ENCODE data around the gene SHISAL2A.

The SHISAL2A gene

DNA sequence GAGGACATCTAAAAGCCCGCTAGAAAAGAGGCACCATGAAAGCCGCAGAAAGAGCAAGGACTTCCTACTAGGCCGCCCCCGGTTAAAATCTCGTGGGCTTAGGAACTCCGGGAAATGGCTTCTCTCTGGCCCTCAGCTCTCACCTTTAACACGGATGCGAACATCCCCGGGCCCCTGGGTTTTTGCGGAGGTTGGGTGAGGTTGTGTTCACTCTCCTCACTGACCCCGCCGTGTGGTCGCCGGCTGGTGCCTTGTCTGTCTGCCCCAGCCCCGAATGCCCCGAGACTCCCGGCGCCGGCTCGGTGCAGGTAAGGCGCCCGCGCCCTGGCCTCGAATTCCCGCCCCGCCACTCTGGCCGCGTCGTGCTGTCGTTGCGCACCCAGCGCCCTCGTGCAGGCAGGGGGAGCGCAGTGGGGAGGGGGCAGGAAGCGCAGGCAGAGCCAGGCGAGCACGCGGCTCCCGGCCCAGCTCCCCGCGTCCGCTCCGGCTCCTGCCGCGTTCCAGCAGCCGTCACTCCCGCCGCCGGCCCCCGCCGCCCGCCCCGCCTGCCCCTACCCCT, at the start of gene SHISAL2A:
SHISAL2A (plus strand) TSS at position 437 of the 559 bp plus-strand sequence. CDS start 326 bp downstream, outside the sequence.
- peak; percentile 64 to 68 for DNase-seq

DNA sequence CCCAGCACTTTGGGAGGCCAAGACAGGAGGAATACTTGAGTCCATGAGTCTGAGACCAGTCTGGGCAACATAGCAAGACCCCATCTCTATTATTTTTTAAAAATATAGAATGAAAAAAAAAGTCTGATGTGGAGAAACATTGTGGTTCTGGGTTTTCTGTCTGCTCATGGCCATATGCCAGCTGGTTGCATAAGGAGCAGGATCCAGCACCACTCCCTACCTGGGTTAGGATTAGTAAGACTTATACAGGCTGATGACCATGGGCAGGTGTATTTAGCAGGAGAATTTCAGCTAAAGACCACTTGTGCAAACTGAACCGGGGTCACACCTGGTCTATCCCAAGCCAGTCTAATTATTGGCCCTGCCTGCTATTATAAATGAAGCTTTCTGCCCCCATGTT, 47.5 kb upstream of the SHISAL2A start:
- DNase-seq: no peak

DNA sequence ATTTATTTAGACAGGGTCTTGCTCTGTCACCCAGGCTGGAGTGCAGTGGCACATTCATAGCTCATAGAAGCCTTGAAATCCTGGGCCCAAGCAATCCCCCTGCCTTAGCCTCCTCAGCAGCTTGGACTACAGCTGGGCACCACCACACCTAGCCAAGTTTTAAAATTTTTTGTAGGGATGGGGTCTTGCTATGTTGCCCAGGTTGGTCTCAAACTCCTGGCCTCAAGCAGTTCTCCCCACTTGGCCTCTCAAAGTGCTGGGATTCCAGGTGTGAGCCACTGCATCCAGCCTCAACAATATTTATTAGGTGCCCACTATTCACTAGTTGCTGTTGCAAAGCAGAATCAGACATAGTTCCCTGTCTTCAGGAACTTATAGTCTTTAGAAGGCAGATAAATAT, 44.9 kb upstream of the SHISAL2A start:
- DNase-seq: no peak

DNA sequence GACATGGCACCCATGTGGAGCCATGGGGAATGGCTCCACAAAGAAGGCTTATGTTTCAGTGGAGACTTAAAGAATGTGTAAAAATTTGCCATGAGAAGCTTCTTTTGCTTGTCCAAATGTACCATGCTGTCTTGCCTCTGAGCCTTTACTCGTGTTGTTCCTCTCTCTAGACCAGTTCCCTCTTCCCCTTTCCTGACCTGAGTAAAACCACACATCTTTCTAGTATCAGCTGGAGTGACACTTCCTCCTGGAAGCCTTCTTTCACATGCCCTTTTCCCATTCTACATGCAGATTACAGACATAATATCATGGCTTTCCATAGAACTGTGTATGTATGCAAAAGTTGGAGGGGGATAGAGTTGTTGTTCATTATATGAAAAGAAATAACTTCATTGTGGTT, 44.4 kb upstream of the SHISAL2A start:
- DNase-seq: no peak

DNA sequence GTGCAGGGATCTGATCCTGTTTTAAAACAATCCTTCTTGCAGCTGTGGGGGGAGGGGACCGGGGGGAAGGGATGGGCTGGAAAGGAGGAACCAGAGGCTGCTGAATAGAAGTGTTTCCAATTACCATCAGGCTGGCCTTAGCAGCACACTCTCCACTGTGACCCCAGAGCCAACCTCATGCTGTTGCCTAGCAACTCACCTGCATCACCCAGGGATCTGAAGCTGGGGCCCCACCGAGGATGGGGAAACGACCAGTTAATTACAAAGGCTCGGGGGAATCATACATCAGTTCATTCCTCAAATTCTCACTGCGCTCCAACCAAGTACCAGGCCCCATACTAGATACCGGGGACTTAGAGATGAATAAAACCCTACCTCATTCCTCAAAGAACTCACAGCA, 42.7 kb upstream of the SHISAL2A start:
- DNase-seq: no peak

DNA sequence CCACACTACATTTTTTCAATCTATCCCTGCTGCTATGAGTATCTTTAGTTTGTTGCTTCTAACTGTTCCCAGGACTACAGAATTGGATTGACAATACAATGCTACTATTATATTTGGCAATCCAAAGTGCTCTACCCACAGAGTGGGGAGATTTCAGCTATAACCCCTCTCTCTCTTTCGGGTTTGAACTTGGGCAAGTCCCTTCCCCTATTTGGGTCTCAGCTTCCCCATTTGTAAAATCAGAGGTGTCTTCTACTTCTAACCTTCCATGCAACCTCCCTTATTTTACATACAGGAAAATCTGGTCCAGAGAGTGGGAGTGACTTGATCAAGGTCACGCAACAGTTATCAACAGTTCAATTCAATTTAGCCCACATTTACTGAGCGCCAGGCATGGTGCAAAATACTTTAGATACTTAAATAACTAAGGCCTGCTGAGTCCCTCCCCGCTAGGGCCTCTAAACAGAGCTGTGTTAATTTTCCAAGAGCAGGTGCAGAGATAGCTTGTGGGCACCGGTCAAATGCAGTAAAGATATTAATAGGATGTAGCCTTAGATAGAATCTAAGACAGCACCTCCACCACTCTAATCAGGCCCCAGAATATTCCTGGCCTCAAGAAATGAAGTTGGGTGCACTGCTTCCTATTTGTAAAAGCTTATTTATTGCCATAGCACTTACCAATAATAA, 40.2 kb upstream of the SHISAL2A start:
- no peak for DNase-seq

DNA sequence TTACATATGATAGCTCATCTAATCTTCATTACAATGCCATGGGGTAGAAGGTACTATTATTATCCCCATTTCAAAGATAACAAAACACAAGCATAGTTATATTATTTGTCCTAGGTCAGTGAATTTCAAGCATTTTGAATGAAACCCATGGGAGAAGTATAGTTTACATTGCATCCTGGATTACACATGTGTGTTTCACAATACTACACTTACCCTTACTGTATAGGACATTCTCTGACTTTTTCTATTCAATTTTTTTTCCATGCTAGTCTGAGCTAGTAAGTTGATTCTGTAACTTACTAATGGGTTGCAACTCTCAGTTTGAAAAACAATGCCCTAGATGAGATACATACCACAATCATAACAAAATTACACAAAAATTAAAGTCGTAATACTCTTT, 39.5 kb upstream of the SHISAL2A start:
- DNase-seq: no peak

DNA sequence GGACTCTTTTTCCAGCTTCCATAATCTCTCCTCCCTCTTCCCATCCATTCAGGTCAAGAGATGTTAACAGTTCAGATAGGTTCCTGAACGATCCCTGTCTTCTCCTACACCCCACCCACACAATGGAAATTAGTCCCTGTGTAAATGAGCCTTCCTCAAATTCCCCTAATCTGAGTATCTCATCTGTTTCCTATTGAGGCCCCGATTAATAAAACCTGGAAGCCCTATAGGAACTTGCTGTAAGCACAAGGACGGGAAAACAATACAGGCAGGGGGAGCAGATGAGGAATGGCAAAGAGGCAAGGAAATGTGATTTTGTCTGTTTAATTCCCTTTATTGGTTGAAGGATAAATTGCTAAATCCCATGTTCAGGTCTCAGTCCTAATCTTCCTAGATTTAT, 37.9 kb upstream of the SHISAL2A start:
- no peak for DNase-seq

DNA sequence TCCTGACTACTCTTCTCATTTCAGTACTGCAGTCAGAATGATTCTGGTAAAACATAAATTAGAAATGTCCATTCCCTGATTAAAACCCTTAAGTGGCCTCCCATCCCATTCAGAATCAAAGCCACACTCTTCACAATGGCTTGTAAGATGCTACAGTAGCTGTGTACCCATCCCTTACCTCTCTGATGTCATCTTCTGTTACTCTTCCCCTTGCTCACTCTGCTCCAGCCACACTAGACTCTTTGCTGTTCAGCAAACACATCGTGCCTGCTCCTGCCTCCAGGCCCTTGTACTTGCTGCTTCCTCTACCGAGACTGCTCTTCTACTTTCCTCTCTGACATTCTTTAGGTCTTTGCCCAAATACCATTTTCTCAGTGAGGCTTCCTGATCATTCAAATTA, 35.1 kb upstream of the SHISAL2A start:
- no peak for DNase-seq

DNA sequence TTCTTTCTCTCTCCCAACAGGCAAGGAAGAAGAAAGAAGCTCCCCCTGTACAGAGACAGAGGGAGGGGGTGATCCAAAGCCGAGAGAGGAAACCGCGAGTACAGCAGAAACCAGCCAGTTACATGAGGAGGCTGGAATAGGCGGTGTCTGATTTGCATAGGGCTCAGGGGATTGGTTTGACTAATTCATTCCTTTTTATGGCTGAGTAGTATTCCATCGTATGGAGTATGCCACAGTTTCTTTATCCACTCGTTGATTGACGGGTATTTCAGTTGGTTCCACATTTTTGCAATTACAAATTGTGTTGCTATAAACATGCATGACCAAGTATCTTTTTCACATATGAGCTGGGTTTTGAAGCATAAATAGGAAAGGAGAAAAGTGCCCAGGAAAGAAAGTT, 34.2 kb upstream of the SHISAL2A start:
- no peak for DNase-seq

DNA sequence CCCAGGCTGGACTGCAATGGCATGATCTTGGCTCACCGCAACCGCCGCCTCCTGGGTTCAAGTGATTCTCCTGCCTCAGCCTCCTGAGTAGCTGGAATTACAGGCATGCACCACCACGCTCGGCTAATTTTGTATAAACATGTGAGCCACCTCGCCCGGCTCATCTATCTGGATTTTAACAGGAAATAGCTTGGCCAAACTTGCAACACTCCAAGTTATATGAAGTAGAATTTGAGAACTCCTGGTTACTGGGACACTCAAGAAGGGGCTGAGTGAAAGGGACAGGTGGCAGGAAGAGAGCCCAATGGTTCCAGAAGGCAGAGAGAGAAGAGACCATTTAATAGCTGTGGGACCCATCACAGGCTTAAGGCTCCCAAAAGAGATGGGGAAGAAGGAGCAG, 33.7 kb upstream of the SHISAL2A start:
- no peak for DNase-seq

DNA sequence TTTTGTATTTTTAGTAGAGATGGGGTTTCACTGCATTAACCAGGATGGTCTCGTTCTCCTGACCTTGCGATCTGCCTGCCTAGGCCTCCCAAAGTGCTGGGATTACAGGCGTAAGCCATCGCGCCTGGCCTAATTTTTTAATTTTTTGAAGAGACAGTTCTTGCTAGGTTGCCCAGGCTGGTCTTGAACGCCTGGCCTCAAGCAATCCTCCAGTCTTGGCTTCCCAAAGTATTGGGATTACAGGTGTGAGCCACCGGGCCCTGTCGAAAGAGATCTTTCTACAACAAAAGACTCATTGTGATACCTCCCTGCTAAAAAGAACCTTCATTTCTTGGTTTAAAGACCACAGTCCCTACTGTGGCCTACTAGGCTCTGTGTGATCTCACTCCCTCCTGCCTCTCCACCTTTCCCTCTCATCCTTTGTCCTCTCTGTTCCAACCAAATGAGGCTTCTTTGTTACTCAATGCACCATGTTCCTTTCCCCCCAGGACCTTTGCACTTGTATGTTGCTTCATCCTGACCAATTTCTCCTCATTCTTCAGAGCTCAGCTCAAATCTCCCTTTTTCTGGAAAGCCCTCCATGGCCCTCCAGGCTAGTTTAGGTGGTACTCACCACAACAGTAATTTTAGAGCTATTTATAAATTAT, 32.3 kb upstream of the SHISAL2A start:
- DNase-seq: no peak

DNA sequence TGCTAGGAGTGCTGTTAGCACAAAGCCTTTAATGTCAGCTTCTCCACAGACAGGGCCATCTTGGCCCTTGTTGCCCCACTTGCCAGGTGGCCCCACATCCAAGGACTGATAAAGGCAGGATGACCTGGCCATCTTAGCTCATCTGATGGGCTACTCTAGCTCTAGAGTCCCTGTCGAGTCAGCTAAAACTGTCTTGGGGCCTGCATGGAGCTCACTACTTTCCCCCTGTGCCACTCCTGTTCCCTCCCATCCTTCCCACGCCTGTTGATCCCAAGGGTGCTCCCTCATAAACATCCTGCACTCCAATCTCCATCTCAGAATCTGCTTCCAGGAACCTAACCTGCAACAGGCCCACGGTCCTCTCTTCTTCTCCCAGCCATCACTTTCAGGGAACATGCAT, 31.4 kb upstream of the SHISAL2A start:
- DNase-seq: no peak

DNA sequence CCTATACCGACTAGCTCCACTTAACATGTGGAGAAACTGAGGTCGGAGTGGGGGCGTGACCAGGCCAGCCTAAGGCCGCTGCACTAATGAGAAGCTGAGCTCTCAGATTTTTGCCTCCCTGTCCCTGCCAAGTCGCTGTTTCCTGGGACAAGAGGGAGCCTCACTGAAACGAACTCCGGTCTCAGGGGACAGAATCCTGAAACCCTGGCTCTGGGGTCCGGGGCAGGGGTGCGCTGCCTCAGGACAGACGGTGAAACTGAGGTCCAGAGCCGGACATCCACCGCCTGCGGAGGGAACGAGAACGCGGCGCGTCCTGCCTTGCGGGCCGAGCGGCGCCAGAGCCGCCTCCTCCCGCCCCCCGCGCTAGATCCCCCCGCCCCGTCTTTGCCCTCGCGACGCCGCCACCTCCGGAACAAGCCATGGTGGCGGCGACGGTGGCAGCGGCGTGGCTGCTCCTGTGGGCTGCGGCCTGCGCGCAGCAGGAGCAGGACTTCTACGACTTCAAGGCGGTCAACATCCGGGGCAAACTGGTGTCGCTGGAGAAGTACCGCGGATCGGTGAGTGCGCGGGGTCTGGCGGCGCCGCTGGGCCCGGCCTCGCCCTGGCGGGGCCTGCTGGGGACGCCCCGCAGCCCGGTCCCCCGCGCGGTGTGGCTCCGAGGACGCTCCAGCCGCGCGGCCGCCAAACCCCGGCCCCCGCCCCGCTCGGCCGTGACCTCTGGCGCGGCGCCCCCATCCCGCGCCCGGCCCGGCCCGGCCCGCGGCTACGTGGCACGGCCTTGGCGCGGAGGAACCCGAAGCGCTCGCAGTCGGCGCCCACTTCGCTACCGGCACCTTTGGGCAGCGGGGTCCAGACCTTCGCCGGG, 30.7 kb upstream of the SHISAL2A start, which contains the start of gene GPX7:
GPX7 (plus strand) TSS at position 381 of the 865 bp plus-strand sequence; CDS start at position 420, 39 bp downstream.
- DNase-seq: peak; percentile 48 to 55

DNA sequence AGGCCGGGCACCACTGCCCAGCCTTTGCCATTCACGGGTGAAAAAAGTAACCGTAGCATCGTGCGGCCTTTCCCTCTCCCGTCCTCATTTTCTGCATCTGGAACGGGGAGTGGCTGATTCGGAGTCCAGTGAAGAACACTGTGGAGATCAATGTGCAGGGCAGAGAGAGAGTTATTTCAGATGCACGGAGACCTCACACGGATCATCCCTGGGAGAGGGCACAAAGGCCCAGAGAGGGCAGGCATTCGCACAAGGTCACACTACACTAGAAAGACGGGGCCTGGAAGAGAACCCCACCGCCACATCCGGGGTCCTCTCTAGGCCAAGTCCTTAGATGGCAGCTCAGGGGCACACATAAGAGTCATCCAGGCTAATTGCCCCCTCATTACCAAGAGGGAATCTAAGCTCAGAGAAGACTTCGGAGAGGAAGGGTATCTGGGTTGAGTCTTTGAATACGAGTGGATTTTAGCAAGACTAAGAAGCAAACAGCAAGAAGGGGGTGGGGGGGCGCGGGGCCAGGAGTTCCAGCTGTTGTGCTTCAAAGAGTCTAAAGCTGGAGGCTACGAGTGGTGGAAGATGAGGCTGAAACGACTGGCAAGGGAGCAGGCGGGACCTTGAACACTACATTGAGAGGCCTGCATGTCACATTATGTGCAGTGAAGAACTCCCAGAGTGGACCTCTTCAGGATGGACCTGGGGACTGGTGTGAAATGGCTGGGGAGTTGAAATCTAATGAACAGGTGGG, 29.9 kb upstream of the SHISAL2A start:
- no peak for DNase-seq

DNA sequence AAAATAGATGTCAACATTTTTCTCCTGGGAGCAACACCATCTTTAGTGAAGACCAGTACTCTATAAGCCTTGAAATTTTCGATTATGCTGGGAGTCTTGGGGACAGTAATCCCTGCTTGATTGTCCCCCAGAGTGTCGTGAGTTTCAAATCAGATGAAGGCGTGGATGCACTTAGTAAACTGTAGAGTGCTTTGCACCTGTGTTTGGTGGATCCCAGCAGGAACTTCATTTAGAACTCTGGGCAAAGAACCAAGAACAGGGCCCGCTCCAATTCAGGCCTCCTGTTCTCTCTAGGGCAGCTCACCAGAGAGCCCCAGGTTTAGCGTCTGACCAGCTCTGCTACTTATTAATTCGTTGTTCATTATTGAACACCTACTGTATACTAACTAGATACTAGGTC, 29.3 kb upstream of the SHISAL2A start:
- DNase-seq: no peak

DNA sequence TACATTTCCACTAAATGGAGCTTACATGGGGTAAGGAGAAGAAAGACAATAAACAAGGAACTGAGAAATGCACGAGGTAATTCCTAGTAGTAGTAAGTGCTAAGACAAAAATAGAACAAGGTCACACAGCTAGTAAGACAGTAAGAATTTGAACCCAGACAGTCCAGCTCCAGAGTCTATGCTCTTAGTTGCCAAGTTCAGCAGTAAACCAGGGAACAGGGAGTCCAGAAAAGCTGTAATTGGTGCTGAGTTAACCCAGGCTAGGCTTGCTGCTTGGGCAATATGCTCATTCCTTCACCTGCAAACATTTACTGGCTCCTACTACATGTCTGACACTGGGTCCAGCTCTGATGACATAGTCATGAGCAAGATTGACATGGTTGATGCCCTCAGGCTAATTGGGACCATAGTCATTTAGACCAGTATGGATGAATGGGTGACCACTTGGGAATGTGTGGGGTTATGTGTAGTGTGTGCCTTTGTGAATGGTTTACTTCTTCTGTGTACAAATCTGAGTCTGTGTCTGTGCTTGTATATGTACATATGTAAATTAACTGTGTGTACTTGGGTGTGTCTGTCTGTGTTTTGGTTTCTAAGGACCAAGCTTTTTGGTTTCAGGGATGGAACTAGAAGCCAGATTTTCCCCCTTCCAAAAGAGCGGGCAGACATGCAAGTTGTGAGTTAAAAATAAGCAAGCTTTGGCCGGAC, 28.8 kb upstream of the SHISAL2A start:
- DNase-seq: no peak

DNA sequence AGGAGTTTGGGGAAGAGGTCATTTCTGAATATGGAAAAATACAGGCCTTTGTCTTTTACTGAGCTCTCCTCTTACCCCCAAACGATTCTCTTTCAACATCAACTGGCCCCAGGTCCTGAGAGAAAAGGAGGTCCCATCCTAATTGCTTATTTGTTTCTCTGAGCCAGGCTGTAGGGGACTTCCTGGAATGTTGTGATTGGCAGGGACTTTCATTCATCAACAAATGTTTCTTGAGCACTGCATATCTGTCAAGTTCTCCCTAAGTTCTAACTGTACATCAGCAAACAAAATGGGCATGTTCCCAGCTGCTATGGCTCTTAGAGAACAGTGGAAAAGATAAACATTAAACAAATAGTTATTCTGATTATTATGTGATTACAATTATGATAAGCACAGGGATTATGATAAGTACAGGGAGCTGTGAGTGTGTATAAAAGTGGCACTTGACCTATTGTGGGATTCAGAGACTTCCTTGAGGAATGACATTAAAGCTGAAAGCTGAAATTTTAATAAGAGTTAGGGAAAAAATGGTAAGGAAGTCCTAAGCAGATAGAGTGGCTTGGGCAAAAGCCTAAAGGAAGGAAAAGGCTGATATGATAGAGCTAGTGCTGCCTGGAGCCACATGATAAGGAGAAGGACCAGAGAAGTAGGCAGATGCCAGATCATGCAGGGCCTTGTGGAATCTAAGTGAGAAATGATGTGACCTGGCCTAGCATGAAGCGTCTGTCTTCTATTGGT, 19.2 kb upstream of the SHISAL2A start:
- no peak for DNase-seq

DNA sequence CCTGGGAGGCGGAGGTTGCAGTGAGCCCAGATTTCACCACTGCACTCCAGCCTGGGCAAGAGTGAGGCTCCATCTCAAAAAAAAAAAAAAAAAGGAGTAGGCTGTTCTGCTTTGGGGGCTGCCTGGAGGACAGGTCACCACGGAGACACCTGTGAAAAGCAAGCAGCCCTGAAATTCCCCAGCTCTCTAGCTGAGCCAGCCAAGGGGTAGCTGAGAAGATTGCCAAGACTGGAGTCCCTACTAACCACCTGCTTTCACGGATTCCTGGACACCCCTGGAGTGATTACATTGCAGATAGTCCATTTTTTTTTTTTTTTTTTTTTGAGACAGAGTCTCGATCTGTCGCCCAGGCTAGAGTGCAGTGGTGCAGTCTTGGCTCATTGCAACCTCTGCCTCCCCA, 18.3 kb upstream of the SHISAL2A start:
- DNase-seq: no peak

DNA sequence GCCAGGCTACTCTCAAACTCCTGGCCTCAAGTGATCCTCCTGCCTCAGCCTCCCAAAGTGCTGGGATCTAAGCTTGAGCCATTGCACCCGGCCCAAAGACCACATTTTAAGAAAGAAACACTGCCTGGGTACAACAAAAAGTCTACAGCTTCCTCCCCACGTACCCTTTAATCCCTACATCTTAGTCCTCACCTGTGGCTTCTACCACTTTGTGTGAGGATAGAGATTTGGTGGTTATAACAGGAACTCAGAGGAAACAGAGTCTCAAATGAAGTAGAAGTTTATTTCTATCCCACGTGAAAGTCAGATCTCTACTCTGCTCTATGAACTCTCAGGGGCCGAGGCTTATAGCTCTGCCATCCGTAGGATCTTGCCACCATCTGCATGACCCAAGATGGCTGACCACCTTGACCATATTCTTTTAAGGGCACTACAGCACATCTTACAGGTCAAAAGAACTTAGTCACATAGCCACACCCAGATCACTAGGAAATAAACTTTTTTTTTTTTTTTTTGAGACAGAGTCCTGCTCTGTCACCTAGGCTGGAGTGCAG, 17.4 kb upstream of the SHISAL2A start:
- DNase-seq: no peak

DNA sequence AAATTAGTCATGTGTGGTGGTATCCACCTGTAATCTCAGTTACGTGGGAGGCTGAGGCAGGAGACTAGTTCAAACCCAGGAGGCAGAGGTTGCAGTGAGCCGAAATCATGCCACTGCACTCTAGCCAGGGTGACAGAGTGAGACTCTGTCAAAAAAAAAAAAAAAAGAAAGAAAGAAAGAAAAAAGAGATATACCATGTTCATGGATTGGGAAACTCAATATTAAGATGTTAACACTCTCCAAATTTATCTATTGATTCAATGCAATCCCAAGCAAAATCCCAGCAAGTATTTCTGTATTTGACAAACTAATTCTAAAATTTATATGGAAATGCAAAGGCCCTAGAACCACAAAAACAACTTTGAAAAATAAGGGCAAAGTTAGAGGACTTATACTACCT, 11.0 kb upstream of the SHISAL2A start:
- DNase-seq: no peak
